HCT116 (cell line): ENCODE measurements around the gene RPL4.

Source experiments
- CBX3 ChIP-seq: IDR thresholded peaks from 2 replicates; pipeline ENCODE4 v1.6.1; 2012; ENCODE audit warnings: low read depth
- CTCF ChIP-seq, 3 experiments: fragments of 200-600 bp in 1 of 3; sonication (generic) in 1 of 3; IDR thresholded peaks in 2 of 3; conservative IDR thresholded peaks in 1 of 3; 2 replicates each; pipeline ENCODE4 v1.5.1; 2012 to 2017; ENCODE audit warnings: low read depth in 2 of 3, low read length in 2 of 3, antibody characterized with exemption in 1 of 3, borderline replicate concordance in 1 of 3, control low read depth in 1 of 3, mild to moderate bottlenecking in 1 of 3, mixed read lengths in 1 of 3, mixed run types in 1 of 3, moderate library complexity in 1 of 3; ENCODE audit not compliant: insufficient read depth in 1 of 3
- EGR1 ChIP-seq: IDR thresholded peaks from 2 replicates; pipeline ENCODE4 v1.6.1; 2012; ENCODE audit warnings: low read depth
- EZH2 ChIP-seq: fragments of 200-600 bp; sonication (generic); IDR thresholded peaks from 2 replicates; pipeline ENCODE4 v1.6.1; 2017; ENCODE audit warnings: antibody characterized with exemption, mixed run types
- EZH2phosphoT487 ChIP-seq: fragments of 200-600 bp; IDR thresholded peaks from 2 replicates; pipeline ENCODE4 v1.6.1; 2018; ENCODE audit warnings: antibody characterized with exemption, borderline replicate concordance
- POLR2A ChIP-seq: IDR thresholded peaks from 2 replicates; pipeline ENCODE4 v1.7.0; 2011; ENCODE audit warnings: borderline replicate concordance; ENCODE audit not compliant: insufficient read depth, insufficient read length; ENCODE audit errors: extremely low read depth
- POLR2AphosphoS5 ChIP-seq: IDR thresholded peaks from 2 replicates; pipeline ENCODE4 v1.6.1; 2011; ENCODE audit warnings: mild to moderate bottlenecking, low read depth, low read length, moderate library complexity
- RAD21 ChIP-seq: IDR thresholded peaks from 2 replicates; pipeline ENCODE4 v1.6.1; 2012; ENCODE audit warnings: low read depth, mild to moderate bottlenecking
- YY1 ChIP-seq: IDR thresholded peaks from 2 replicates; pipeline ENCODE4 v1.6.1; 2011; ENCODE audit warnings: low read length, low read depth, moderate library complexity, mild to moderate bottlenecking; ENCODE audit not compliant: insufficient replicate concordance; ENCODE audit errors: extremely low read depth
- ZBTB33 ChIP-seq: IDR thresholded peaks from 2 replicates; pipeline ENCODE4 v1.6.1; 2011; ENCODE audit warnings: mild to moderate bottlenecking, low read length, moderate library complexity; ENCODE audit not compliant: insufficient replicate concordance; ENCODE audit errors: extremely low read depth
- TF ChIP-seq, protein P1 (sequence below): IDR thresholded peaks from 2 replicates; pipeline ENCODE4 v1.6.1; 2012; ENCODE audit warnings: low read depth

DNA sequence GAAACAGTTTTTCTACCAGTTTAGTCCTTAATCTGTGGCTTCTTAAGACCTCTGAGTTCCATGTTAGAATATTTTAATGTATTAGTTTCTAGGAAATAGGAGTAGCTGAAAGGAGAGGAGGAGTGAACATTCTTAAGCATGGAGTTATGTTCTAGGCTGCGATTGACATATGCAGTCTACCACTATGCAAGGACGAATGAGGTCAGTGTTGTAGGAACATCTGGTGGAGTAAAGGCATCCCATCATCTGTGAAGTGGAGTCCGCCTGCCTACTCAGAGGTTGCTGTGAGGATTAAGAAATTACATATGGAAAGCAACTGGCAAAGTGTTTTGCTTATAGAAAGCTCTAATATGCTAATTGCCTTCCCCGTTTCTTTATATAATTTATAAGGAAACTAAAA, 52.2 kb downstream of the RPL4 start:
- TF ChIP-seq CTCF (IDR thresholded peaks at IDR 0.05 in 2 of 3, conservative IDR thresholded peaks at IDR 0.05 in 1 of 3; ENCODE audit: borderline replicate concordance in 1 of 3, insufficient read depth in 1 of 3, low read depth in 2 of 3, low read length in 2 of 3) (no peak), YY1 (no peak), POLR2A (no peak), RAD21 (no peak), EZH2phosphoT487 (no peak), EZH2 (no peak), EGR1 (no peak), ZBTB33 (no peak), POLR2AphosphoS5 (no peak), CBX3 (no peak)
- TF ChIP-seq, protein P1, sequence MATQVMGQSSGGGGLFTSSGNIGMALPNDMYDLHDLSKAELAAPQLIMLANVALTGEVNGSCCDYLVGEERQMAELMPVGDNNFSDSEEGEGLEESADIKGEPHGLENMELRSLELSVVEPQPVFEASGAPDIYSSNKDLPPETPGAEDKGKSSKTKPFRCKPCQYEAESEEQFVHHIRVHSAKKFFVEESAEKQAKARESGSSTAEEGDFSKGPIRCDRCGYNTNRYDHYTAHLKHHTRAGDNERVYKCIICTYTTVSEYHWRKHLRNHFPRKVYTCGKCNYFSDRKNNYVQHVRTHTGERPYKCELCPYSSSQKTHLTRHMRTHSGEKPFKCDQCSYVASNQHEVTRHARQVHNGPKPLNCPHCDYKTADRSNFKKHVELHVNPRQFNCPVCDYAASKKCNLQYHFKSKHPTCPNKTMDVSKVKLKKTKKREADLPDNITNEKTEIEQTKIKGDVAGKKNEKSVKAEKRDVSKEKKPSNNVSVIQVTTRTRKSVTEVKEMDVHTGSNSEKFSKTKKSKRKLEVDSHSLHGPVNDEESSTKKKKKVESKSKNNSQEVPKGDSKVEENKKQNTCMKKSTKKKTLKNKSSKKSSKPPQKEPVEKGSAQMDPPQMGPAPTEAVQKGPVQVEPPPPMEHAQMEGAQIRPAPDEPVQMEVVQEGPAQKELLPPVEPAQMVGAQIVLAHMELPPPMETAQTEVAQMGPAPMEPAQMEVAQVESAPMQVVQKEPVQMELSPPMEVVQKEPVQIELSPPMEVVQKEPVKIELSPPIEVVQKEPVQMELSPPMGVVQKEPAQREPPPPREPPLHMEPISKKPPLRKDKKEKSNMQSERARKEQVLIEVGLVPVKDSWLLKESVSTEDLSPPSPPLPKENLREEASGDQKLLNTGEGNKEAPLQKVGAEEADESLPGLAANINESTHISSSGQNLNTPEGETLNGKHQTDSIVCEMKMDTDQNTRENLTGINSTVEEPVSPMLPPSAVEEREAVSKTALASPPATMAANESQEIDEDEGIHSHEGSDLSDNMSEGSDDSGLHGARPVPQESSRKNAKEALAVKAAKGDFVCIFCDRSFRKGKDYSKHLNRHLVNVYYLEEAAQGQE: no peak
